Cardiac muscle cell (in vitro differentiated cells and primary cell): ENCODE measurements around the gene GGTLC2. TPM values are rescaled to one million over a fixed set of nuclear protein-coding genes. Genes with fewer than 3 reads are reported as not detected.

Experiments
- DNase-seq, 2 donors: peaks; one replicate each; pipeline versions ENCODE4 v3.0.0 to v3.0.0-alpha.2; 2010 to 2017; ENCODE audit warnings: low read depth in 1 of 2, low spot score in 1 of 2
- H3K27ac ChIP-seq: fragments of 200-600 bp; sonication (generic); 2 replicates; pipeline ENCODE4 v1.5.1; 2016
- H3K27me3 ChIP-seq: fragments of 200-600 bp; sonication (generic); 2 replicates; pipeline ENCODE4 v1.6.0; 2016; ENCODE audit warnings: control low read depth
- H3K36me3 ChIP-seq: fragments of 200-600 bp; sonication (generic); 2 replicates; pipeline ENCODE4 v1.5.1; 2016; ENCODE audit warnings: control low read depth
- H3K4me1 ChIP-seq: fragments of 200-600 bp; sonication (generic); 2 replicates; pipeline ENCODE4 v1.8.1; 2017; ENCODE audit warnings: low read depth, mild to moderate bottlenecking, mixed run types
- H3K4me3 ChIP-seq: fragments of 200-600 bp; sonication (generic); 2 replicates; pipeline ENCODE4 v1.5.1; 2016; ENCODE audit warnings: mild to moderate bottlenecking
- H3K9me3 ChIP-seq: fragments of 200-600 bp; sonication (generic); 2 replicates; pipeline ENCODE4 v1.5.1; 2017; ENCODE audit warnings: low read depth, mild to moderate bottlenecking, control low read depth
- polyA plus RNA-seq: library from polyadenylated mRNA; unstranded; fragments of >200 nt; fragmentation: Nextera tagmentation; extraction: Ambion mirVana; gene quantifications from 2 replicates; pipeline ENCODE4 v1.2.1, GENCODE V29; 2016
- total RNA-seq: library from RNA; depleted of rRNA; stranded (reverse); fragments of >200 nt; gene quantifications from 2 replicates; pipeline ENCODE4 v1.2.3, GENCODE V29; 2016
- TF ChIP-seq, protein P1 (sequence below): IDR thresholded peaks from 2 replicates; pipeline ENCODE4 v1.5.1; 2012; ENCODE audit warnings: low read depth, mild to moderate bottlenecking, low read length

GGTLC2 gene
- total and polyA plus RNA-seq, 2 experiments from 2014 or later: not detected

DNA sequence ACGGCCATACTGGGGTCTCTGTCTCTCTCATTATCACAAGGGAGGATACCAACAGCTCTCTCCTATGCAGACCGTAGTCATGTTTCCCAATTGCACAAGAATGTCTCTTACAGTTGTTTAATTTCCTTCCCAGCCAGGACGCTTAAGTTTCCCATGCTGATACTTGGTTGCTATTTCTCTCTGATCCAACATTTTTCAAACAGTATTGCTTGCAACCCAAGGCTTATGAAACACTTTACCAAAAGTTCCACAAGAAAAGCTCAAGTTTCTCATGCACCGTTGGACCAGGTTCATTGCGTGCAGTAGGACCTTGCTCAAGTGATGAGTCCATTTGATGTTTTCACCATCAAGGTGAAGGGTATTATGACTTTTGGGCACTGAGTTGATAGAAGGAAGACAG is 46.6 kb downstream of the GGTLC2 start:
- peak in 1 of 2 donors; percentile 30 for DNase-seq
- H3K36me3 ChIP-seq: no peaks in the 10 kb centered on the region
- no peaks in the 10 kb centered on the region for H3K9me3 ChIP-seq
- H3K27ac ChIP-seq: no peak overlapping the region
- TF ChIP-seq, protein P1, sequence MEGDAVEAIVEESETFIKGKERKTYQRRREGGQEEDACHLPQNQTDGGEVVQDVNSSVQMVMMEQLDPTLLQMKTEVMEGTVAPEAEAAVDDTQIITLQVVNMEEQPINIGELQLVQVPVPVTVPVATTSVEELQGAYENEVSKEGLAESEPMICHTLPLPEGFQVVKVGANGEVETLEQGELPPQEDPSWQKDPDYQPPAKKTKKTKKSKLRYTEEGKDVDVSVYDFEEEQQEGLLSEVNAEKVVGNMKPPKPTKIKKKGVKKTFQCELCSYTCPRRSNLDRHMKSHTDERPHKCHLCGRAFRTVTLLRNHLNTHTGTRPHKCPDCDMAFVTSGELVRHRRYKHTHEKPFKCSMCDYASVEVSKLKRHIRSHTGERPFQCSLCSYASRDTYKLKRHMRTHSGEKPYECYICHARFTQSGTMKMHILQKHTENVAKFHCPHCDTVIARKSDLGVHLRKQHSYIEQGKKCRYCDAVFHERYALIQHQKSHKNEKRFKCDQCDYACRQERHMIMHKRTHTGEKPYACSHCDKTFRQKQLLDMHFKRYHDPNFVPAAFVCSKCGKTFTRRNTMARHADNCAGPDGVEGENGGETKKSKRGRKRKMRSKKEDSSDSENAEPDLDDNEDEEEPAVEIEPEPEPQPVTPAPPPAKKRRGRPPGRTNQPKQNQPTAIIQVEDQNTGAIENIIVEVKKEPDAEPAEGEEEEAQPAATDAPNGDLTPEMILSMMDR: no peak
- H3K4me1 ChIP-seq: no peaks in the 10 kb centered on the region
- H3K4me3 ChIP-seq: no peak overlapping the region
- H3K27me3 ChIP-seq: no peaks in the 10 kb centered on the region

DNA sequence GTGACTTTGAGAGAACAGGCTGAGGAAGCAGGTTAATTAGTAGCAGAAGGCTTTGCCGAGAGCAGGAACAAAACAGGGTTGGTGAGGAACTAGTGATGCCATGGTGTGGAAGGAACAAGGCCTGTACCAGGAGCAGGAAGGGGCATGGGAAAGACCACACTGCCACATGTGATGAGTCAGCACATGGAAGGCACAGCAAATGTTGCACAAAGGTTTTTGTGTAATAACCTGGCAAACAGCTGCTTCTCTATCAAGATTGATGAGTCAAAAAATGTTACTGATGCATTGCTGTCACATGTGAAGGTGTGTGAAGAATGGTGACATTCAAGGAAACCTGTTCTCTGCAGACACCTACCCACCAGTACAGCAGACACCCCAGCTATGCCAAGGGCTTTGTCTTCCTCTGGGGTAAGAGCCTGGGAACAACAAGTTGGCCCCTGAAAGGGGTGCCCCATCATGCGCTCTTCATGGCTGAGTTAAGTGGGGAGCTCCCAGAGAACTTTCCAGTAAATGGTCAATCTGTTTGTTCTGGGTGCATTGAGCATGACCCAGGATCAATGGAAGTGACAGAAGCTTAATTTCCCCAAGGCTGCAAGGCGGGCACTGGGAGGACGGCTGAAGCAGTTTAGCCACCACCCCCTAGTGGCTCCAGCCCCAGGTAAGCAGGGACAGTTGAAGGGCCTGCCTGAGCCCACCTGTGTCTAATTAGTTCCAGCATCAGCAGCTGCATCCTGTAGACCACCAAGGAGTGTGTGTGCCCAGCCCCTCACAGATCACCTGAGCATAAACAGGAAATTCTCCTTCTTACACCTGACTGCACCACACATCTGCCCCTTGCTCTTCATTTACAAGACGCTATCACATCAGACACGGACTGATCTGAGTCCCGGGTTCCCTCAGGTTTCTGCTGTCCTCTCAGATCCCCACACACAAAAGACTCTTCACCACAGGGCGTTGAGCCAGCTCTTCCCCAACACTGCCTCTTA is 47.6 kb downstream of the GGTLC2 start:
- Histone ChIP-seq H3K9me3 (no peaks in the 10 kb centered on the region), H3K4me1 (no peaks in the 10 kb centered on the region), H3K4me3 (no peak overlapping the region), H3K27ac (no peak overlapping the region), H3K27me3 (no peaks in the 10 kb centered on the region), H3K36me3 (no peaks in the 10 kb centered on the region)
- DNase-seq: peak in 1 of 2 donors; percentile 46
- TF ChIP-seq, protein P1: no peak

DNA sequence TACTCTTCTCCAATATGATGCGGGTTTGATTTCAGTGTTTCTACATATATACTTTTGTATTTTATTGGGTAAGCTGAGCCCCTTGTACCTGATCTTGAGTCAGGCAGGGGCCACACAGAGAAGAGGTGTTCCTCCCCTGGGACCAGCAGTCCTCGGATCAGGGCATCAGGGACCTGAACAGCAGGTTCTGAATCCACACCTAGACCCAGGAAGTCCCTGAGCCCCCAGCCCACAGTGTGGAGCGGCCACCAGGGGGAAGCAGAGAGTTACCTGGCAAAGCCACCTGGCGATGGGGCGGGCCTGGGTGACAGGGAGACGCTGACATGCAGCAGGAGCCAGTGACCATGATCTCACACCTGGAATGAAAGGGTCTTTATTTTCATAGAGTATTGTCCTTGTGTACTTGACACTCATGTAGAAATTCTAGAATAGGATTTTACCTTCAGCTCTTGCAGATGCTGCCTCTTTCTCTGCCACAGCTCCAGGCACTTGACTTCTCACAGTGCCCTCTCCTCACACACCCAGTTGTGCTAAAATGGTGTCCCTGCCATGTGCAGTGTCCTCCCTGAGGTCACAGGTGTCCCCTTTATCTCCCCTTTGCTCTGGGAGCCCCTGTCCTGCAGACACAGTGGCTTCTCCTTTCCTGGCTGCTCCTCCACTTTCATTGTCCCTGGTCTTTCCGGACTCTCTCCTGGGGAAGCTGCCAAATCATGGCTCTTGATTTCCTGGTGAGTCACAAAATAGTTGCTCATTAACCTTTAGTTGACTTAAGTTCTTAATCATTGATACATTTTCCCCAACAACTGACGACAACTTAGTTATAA is 48.5 kb downstream of the GGTLC2 start:
- no peak overlapping the region for H3K27ac ChIP-seq
- no peaks in the 10 kb centered on the region for H3K36me3 ChIP-seq
- TF ChIP-seq, protein P1: peak; percentile 46
- no peaks in the 10 kb centered on the region for H3K4me1 ChIP-seq
- DNase-seq: peak in 1 of 2 donors; percentile 63
- no peak overlapping the region for H3K4me3 ChIP-seq
- H3K27me3 ChIP-seq: no peaks in the 10 kb centered on the region
- H3K9me3 ChIP-seq: no peaks in the 10 kb centered on the region

DNA sequence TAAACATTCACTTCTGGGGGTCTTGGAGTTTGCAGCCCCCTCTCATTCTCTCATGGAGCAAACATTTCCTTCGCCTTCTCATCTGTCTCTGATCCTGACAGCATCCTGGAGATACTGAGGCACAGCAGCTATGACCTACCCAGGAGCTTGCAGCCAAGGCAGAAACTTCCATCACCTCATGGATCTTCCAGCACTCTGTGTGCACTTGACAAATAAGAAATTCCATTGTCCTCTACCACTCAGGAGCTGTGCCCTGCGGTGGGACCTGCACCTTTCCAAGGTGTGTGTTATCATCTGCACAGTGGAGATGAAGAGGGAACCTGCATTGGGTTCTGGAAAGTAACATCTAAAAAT is 49.1 kb downstream of the GGTLC2 start:
- Histone ChIP-seq H3K36me3 (no peaks in the 10 kb centered on the region), H3K27ac (no peak overlapping the region), H3K9me3 (no peaks in the 10 kb centered on the region), H3K4me3 (no peak overlapping the region), H3K27me3 (no peaks in the 10 kb centered on the region), H3K4me1 (no peaks in the 10 kb centered on the region)
- DNase-seq: no peak
- TF ChIP-seq, protein P1: no peak

DNA sequence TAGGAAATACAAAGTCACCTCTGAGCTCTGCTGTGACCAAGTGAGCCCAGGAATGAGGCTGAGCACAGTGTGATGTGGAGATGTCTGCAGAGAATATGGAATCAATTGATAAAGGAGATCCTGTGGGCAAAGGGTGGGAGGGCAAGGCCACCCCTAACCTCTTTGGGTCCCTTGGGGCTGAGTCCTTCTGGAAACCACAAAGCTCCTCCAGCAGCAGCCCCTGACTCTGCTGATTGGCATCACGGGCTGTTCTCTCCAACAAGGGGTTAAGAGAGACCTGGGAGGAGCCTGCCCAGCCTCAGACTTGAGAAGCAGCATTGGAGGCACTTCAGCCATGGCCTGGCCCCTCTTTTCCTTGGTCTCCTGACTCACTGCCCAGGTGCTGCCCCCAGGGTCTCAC is 49.7 kb downstream of the GGTLC2 start:
- TF ChIP-seq, protein P1: no peak
- Histone ChIP-seq H3K27ac (no peak overlapping the region), H3K4me1 (no peaks in the 10 kb centered on the region), H3K9me3 (no peaks in the 10 kb centered on the region), H3K36me3 (no peaks in the 10 kb centered on the region), H3K27me3 (no peaks in the 10 kb centered on the region), H3K4me3 (no peak overlapping the region)
- no peak for DNase-seq
